Stomach smooth muscle (tissue), 2 donors: Measurements from ENCODE around the gene RPA1.
A peak's percentile ranks its signal among the peaks of the same experiment; 100 is the strongest.

Experiments used
- H3K27ac ChIP-seq: one replicate; pipeline ENCODE4 v1.7.0; 2013; ENCODE audit warnings: mild to moderate bottlenecking, low read length, inconsistent platforms
- H3K27me3 ChIP-seq, 2 donors: one replicate each; pipeline ENCODE4 v1.7.0; 2013; ENCODE audit warnings: low read length in 2 of 2; ENCODE audit not compliant: insufficient read depth in 2 of 2, control insufficient read depth in 1 of 2
- H3K36me3 ChIP-seq, 2 donors: one replicate each; pipeline ENCODE4 v1.7.0; 2013; ENCODE audit warnings: low read length in 2 of 2; ENCODE audit not compliant: control insufficient read depth in 2 of 2, insufficient read depth in 2 of 2
- H3K4me1 ChIP-seq: one replicate; pipeline ENCODE4 v1.7.0; 2013; ENCODE audit warnings: low read length; ENCODE audit not compliant: control insufficient read depth, insufficient read depth
- H3K4me3 ChIP-seq, 2 donors: one replicate each; pipeline ENCODE4 v1.7.0; 2013; ENCODE audit warnings: low read length in 2 of 2
- H3K9ac ChIP-seq, 2 donors: one replicate each; pipeline ENCODE4 v1.7.0; 2013; ENCODE audit warnings: low read length in 2 of 2, mild to moderate bottlenecking in 1 of 2
- H3K9me3 ChIP-seq, 2 donors: one replicate each; pipeline ENCODE4 v1.7.0; 2013; ENCODE audit warnings: low read length in 2 of 2; ENCODE audit not compliant: control insufficient read depth in 2 of 2
- donor health status: healthy.
- donor health status: Pancreatic carcinoma.

The RPA1 gene

GRCh38 chr17:1930337-1930645, 100.5 kb downstream of the RPA1 start:
- Histone ChIP-seq H3K9me3 (no peaks in the 10 kb centered on the region), H3K9ac (no peak overlapping the region), H3K27ac (no peak overlapping the region), H3K36me3 (no peaks in the 10 kb centered on the region), H3K4me1 (peaks cover 10% of the 10 kb centered on the region), H3K27me3 (no peaks in the 10 kb centered on the region), H3K4me3 (no peak overlapping the region)

- H3K36me3 ChIP-seq, result no peaks in the 10 kb centered on the region
- H3K27me3 ChIP-seq, result no peaks in the 10 kb centered on the region
- H3K9me3 ChIP-seq, result no peaks in the 10 kb centered on the region
- peaks cover 10% of the 10 kb centered on the region for H3K4me1 ChIP-seq
- H3K4me3 ChIP-seq, result peak overlapping the region in 1 of 2 donors; percentile 40
- no peak overlapping the region for H3K27ac ChIP-seq
- H3K9ac ChIP-seq, result no peak overlapping the region
Observed at GRCh38 chr17:1931844-1932579, 102.2 kb downstream of the RPA1 start.

GRCh38 chr17:1933875-1934715, 104.3 kb downstream of the RPA1 start:
- H3K36me3 ChIP-seq, result no peaks in the 10 kb centered on the region
- H3K27ac ChIP-seq, result no peak overlapping the region
- no peaks in the 10 kb centered on the region for H3K27me3 ChIP-seq
- no peak overlapping the region for H3K9ac ChIP-seq
- H3K4me1 ChIP-seq, result peaks cover 10% of the 10 kb centered on the region
- H3K4me3 ChIP-seq, result no peak overlapping the region
- H3K9me3 ChIP-seq, result no peaks in the 10 kb centered on the region

- H3K4me1 ChIP-seq, result peaks cover 10% of the 10 kb centered on the region
Observed at GRCh38 chr17:1934901-1935300, 105.1 kb downstream of the RPA1 start.

GRCh38 chr17:1936766-1937165, 107.0 kb downstream of the RPA1 start:
- Histone ChIP-seq H3K4me3 (no peak overlapping the region), H3K9me3 (no peaks in the 10 kb centered on the region), H3K9ac (no peak overlapping the region), H3K27ac (no peak overlapping the region), H3K36me3 (no peaks in the 10 kb centered on the region), H3K4me1 (peaks cover 14% of the 10 kb centered on the region), H3K27me3 (peaks cover 0 to 2% of the 10 kb centered on the region in 2 donors)

More at GRCh38 chr17:1934901-1935300, 105.1 kb downstream of the RPA1 start:
- Histone ChIP-seq H3K9ac (no peak overlapping the region), H3K27me3 (no peaks in the 10 kb centered on the region), H3K4me3 (no peak overlapping the region), H3K36me3 (no peaks in the 10 kb centered on the region), H3K9me3 (no peaks in the 10 kb centered on the region), H3K27ac (no peak overlapping the region)

GRCh38 chr17:1937461-1937860, 107.7 kb downstream of the RPA1 start:
- H3K9me3 ChIP-seq, result no peaks in the 10 kb centered on the region
- no peak overlapping the region for H3K9ac ChIP-seq
- H3K4me3 ChIP-seq, result no peak overlapping the region
- no peaks in the 10 kb centered on the region for H3K36me3 ChIP-seq
- no peak overlapping the region for H3K27ac ChIP-seq
- H3K27me3 ChIP-seq, result peaks cover 0 to 2% of the 10 kb centered on the region in 2 donors
- H3K4me1 ChIP-seq, result peaks cover 7% of the 10 kb centered on the region

GRCh38 chr17:1939981-1940809, 110.4 kb downstream of the RPA1 start:
- Histone ChIP-seq H3K27ac (no peak overlapping the region), H3K9me3 (no peaks in the 10 kb centered on the region), H3K4me1 (peaks cover 7% of the 10 kb centered on the region), H3K4me3 (no peak overlapping the region), H3K27me3 (peaks cover 0 to 2% of the 10 kb centered on the region in 2 donors), H3K9ac (no peak overlapping the region), H3K36me3 (no peaks in the 10 kb centered on the region)

GRCh38 chr17:1940810-1941185, 111.0 kb downstream of the RPA1 start:
- no peak overlapping the region for H3K9ac ChIP-seq
- H3K4me1 ChIP-seq, result peaks cover 7% of the 10 kb centered on the region
- no peak overlapping the region for H3K27ac ChIP-seq
- no peaks in the 10 kb centered on the region for H3K9me3 ChIP-seq
- peaks cover 0 to 2% of the 10 kb centered on the region in 2 donors for H3K27me3 ChIP-seq
- H3K4me3 ChIP-seq, result no peak overlapping the region
- no peaks in the 10 kb centered on the region for H3K36me3 ChIP-seq

GRCh38 chr17:1941272-1942065, 111.7 kb downstream of the RPA1 start:
- Histone ChIP-seq H3K4me3 (no peak overlapping the region), H3K9ac (no peak overlapping the region), H3K27me3 (peaks cover 0 to 2% of the 10 kb centered on the region in 2 donors), H3K36me3 (no peaks in the 10 kb centered on the region), H3K9me3 (no peaks in the 10 kb centered on the region), H3K27ac (no peak overlapping the region), H3K4me1 (peaks cover 7% of the 10 kb centered on the region)

GRCh38 chr17:1942066-1942365, 112.2 kb downstream of the RPA1 start:
- no peaks in the 10 kb centered on the region for H3K9me3 ChIP-seq
- peaks cover 7% of the 10 kb centered on the region for H3K4me1 ChIP-seq
- no peak overlapping the region for H3K27ac ChIP-seq
- no peaks in the 10 kb centered on the region for H3K36me3 ChIP-seq
- no peak overlapping the region for H3K9ac ChIP-seq
- H3K27me3 ChIP-seq, result peaks cover 0 to 2% of the 10 kb centered on the region in 2 donors
- no peak overlapping the region for H3K4me3 ChIP-seq
